HG02885 (cell line): ENCODE data around the gene SMCHD1.

ENCODE experiments used
- ATAC-seq: cut with Tn5 transposase; IDR thresholded peaks from one replicate; pipeline ENCODE4 v1.9.1; 2021; ENCODE audit warnings: mild to moderate bottlenecking; ENCODE audit not compliant: unreplicated experiment, poor library complexity

The SMCHD1 gene

DNA sequence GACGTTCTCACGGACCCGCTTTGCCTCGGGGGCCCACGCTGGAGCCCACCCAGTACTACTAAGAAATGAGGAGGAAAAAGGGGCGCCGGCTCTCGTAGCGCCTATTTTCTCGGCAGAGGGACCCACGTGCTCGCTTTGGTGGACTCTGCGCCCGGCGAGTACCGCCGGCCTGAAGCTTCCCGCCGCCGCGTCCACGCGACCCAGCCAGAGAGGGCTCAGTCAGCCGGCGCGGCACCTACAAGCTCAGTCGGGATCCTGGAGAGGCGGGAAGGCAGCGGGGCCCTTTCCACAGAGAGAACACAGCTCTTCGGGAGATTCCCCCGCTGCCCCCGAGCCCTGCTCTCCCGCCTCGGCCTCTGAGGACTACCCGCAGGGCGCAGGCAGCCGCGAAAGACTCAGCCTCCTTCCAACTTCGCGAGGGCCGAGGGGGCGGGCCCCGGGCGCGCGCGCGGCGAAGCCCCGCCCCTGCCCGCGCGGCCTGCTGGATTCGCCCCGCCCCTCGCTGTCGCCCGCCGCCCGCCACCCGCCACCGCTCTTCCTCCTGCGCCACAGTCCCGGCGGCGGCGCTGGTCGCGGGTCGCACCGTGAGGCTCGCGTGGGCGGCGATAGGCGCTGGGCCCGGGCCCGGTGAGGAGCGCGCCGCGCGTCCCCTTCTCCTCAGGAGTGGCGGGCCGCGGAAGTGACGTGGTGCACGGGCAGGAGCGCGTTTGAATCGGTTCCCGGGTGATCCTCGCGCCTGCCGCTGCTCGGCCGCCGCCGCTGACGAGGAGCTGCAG lies at the start of gene SMCHD1:
Gene SMCHD1, plus strand, starts transcription at position 549 of the 776 bp plus-strand sequence. CDS start 350 bp downstream, outside the sequence.
- peak; percentile 76 for ATAC-seq

GRCh38 chr18:2606335-2606734 lies 49.2 kb upstream of the SMCHD1 start:
- ATAC-seq: no peak

DNA sequence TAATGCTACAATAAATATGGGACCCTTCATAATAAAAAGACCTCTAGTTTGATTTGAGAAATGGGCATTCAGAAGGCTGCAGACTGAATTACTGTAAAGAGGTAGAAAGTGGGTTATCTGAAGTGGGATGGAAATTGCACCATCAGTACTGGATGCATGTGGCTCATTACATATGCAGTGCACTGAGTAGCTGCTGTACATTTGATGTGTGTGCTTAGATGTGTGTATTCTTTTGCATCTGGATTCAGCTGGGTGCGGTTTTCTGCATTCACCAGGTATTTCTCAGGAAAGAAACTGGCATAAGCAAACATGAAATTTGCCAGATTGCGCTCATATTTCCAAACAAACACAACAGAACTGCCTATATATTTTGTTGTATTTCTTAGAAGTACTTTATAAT lies 45.9 kb upstream of the SMCHD1 start:
- no peak for ATAC-seq

- no peak for ATAC-seq
Observed at GRCh38 chr18:2610549-2610948, 45.0 kb upstream of the SMCHD1 start.

DNA sequence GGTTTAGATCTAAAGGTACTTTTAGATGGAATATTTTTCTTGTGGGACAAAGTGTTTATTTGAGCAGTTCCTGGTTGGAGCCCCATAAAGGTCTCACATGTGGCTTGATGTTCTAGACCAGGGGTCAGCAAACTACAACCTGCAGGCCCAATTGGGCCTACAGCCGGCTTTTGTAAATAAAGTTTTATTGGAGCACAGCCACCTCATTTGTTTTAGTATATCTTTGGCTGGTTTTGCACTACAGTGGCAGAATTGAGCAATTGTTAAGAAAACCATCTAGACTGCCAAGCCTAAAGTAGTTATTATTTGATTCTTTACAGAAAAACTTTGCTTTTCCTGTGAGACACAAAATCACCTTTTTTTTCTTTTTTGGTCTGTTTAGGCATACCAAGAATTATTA lies 42.5 kb upstream of the SMCHD1 start:
- no peak for ATAC-seq

DNA sequence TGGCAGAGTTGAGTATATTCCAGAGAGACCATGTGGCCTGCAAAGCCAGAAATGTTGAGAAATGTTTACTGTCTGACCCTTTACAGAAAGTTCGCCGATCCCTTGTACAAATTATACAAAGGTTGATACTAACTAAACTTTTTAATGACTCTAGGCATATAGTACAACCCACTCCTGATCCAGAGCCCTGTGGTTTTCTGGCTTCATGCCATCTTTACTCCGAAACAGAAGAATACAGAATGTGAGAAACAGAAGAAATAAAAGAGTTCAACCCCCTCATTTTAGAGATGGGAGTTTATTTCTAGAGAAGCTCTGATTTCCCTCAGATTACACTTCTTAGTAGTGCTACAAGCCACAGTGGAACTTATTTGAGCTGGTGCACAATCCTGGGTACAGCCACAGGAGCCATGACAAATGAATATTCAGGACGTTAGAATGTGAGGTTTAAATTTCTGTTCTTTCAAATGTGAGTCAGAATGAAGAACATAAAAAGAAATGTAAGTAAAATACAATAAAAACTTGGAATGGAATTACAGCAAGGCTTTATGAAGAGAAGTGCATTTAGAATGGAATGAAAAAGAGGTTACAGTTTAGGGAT lies 38.0 kb upstream of the SMCHD1 start:
- no peak for ATAC-seq

GRCh38 chr18:2618009-2618408 lies 37.5 kb upstream of the SMCHD1 start:
- no peak for ATAC-seq

DNA sequence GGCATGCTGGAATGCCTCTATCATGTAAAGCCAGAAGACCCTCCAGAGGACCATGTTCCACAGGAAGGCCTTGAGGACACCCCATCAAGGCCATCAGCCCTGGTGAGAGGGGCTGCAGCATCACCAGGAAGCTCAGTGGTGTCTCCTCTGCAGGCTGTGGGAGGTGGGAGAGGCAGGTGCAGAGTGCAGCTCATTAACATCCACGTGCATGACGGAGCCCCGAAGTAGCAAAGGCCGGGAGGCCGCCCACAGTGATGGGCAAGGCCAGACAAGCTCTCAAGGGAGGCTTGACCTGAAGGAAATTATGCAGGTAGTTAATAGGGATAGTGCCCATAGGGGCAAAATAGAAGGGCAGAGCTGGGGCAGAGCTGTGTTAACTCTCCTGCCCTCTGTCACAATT lies 30.3 kb upstream of the SMCHD1 start:
- no peak for ATAC-seq

DNA sequence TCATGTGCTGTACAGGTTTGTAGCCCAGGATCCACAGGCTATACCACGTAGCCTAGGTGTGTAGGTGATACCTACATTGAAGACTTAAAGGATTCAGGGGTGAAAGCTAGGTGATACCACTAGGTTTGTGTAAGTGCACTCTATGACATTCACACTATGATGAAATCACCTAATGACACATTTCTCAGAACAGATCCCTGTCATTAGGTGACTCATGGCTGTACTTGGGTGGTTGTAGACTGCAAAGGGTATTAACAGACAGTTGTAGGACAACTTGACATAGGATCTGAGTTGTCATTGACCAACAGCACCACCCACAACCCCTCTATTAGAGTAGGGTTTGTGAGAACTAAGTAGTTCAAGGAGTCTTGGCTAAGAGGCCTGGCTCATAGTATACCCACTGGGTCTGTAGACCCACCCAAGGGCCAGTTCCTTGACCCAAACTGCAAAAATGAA lies 27.7 kb upstream of the SMCHD1 start:
- no peak for ATAC-seq

DNA sequence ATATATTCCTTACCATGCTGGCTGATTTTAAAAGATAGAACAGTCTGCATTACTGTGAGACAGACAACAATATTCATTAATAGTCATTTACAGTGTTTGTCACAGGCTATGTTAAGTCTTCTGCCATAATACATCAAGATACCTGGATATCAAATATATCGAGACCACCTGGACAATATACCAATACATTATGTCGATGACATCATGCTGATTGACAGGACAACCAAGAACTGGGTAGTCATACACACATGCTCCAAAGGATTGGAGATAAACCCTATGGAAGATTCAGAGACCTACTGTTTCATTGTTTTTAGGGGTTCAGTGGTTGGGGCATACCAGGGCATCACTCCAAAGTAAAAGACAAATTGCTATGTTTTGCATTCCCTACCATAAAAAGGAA lies 26.5 kb upstream of the SMCHD1 start:
- no peak for ATAC-seq

DNA sequence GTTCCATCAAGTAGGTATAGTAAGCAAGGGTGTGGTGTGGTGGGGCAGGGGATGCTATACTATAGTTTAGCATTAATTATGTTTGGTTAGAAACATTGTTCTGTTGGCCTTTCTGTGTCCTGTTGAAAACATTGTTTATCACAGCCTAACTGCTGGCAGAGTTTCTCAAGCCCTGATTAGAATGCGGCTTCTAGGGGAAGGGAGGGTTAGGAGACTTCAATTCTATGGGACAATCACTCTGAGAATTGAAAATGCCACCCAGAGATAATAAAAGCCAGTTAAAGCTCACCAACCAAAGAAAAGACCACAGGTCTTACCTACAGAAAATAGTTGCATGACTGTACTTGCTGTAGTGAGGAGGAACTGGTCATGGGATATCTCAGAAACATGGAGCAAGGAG lies 19.9 kb upstream of the SMCHD1 start:
- no peak for ATAC-seq

DNA sequence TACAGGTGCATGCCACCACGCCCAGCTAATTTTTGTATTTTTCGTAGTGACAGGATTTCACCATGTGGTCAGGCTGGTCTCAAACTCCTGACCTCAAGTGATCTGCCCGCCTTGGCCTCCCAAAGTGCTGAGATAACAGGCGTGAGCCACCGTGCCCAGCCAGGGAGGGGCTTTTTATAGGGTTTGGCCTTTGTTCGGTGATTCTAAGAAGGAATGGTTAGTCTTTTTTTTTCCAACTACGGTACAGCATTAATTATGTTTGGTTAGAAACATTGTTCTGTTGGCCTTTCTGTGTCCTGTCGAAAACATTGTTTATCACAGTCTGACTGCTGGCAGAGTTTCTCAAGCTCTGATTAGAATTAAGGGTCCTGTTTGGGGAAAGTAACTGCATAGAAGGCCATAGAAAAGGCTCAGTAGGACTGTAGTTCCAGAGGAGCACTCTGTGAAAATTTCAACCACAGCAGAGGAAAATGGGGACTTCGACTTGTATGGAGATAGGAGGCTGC lies 19.3 kb upstream of the SMCHD1 start:
- peak; percentile 11 for ATAC-seq

- ATAC-seq: peak; percentile 76
Observed at GRCh38 chr18:2641638-2642037, 13.9 kb upstream of the SMCHD1 start.

GRCh38 chr18:2642771-2643170 lies 12.8 kb upstream of the SMCHD1 start:
- ATAC-seq: no peak

- ATAC-seq: no peak
Observed at GRCh38 chr18:2644535-2644934, 11.0 kb upstream of the SMCHD1 start.

GRCh38 chr18:2651981-2652380 lies 3.5 kb upstream of the SMCHD1 start:
- no peak for ATAC-seq

- no peak for ATAC-seq
Observed at GRCh38 chr18:2653467-2653866, 2.1 kb upstream of the SMCHD1 start.

- no peak for ATAC-seq
Observed at GRCh38 chr18:2654169-2654927, 1.2 kb upstream of the SMCHD1 start.

GRCh38 chr18:2654928-2655177 lies 673 bp upstream of the SMCHD1 start:
- ATAC-seq: peak; percentile 45

GRCh38 chr18:2655954-2656236 lies 369 bp downstream of the SMCHD1 start:
- no peak for ATAC-seq

GRCh38 chr18:2656237-2656980 lies 883 bp downstream of the SMCHD1 start:
- peak; percentile 12 for ATAC-seq
